Measurements from ENCODE around the gene LPA.
"Not testable (repeated sequence)": the region's sequence is repeated elsewhere in the genome, so short reads cannot be mapped to it uniquely, and the experiment has no call there.

DNA sequence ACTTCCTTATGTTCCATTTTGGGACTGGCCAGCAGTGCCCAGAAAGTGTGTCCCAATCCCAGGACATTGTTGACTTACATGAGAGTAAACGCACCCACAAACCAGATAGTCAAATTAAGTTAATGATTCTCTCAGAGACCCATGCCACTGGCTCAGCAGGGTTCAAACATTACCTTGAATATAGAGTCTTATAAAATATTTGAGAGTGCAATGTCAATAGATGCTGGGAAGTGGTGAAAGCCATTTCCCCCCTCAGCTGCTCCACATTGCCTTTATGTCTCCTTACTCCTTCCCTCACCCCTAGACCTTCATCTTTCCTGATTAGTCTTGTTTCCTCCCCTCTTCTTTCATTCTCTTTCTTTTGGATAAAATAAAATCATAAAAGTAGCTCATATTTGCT lies at the start of gene LPA:
- TF ChIP-seq, protein P1, sequence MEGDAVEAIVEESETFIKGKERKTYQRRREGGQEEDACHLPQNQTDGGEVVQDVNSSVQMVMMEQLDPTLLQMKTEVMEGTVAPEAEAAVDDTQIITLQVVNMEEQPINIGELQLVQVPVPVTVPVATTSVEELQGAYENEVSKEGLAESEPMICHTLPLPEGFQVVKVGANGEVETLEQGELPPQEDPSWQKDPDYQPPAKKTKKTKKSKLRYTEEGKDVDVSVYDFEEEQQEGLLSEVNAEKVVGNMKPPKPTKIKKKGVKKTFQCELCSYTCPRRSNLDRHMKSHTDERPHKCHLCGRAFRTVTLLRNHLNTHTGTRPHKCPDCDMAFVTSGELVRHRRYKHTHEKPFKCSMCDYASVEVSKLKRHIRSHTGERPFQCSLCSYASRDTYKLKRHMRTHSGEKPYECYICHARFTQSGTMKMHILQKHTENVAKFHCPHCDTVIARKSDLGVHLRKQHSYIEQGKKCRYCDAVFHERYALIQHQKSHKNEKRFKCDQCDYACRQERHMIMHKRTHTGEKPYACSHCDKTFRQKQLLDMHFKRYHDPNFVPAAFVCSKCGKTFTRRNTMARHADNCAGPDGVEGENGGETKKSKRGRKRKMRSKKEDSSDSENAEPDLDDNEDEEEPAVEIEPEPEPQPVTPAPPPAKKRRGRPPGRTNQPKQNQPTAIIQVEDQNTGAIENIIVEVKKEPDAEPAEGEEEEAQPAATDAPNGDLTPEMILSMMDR (IDR thresholded peaks at IDR 0.05; ENCODE audit: low read depth, low read length) = not testable (repeated sequence)
- not testable (repeated sequence) for TF ChIP-seq EZH2phosphoT487 (IDR thresholded peaks at IDR 0.05; ENCODE audit: low read depth)
